DOHH2 (cell line): Measurements from ENCODE around the gene CHPF2.
A peak's percentile ranks its signal among the peaks of the same experiment; 100 is the strongest.

Experiments
- EZH2phosphoT487 ChIP-seq: fragments of 200-600 bp; sonication (generic); IDR thresholded peaks from 2 replicates; pipeline ENCODE4 v1.6.1; 2017; ENCODE audit warnings: borderline replicate concordance, mild to moderate bottlenecking, antibody characterized with exemption, low read length, moderate library complexity, mixed read lengths
- TF ChIP-seq, protein P1 (sequence below): fragments of 200-600 bp; sonication (generic); IDR thresholded peaks from one replicate; pipeline ENCODE4 v1.5.1; 2014; ENCODE audit warnings: antibody characterized with exemption, mild to moderate bottlenecking, low read depth, low read length; ENCODE audit not compliant: poor library complexity, severe bottlenecking

- TF ChIP-seq, protein P1, sequence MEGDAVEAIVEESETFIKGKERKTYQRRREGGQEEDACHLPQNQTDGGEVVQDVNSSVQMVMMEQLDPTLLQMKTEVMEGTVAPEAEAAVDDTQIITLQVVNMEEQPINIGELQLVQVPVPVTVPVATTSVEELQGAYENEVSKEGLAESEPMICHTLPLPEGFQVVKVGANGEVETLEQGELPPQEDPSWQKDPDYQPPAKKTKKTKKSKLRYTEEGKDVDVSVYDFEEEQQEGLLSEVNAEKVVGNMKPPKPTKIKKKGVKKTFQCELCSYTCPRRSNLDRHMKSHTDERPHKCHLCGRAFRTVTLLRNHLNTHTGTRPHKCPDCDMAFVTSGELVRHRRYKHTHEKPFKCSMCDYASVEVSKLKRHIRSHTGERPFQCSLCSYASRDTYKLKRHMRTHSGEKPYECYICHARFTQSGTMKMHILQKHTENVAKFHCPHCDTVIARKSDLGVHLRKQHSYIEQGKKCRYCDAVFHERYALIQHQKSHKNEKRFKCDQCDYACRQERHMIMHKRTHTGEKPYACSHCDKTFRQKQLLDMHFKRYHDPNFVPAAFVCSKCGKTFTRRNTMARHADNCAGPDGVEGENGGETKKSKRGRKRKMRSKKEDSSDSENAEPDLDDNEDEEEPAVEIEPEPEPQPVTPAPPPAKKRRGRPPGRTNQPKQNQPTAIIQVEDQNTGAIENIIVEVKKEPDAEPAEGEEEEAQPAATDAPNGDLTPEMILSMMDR, result peak; percentile 7
- TF ChIP-seq EZH2phosphoT487, result no peak
These were observed 8.6 kb upstream of the CHPF2 start for GRCh38 chr7:151223728-151224127.
